ENCODE data around the gene CD34.

Gene CD34

GRCh38 chr1:207852576-207853371 is 58.2 kb downstream of the CD34 start:
- TF ChIP-seq CTCF (IDR thresholded peaks at IDR 0.05; ENCODE audit: low read depth, low read length, missing control alignments): no peak
- no peak overlapping the region for H3K4me3 ChIP-seq (replicated peaks; ENCODE audit: low read depth, low read length)
- DNase-seq (ENCODE audit: extremely low read depth, low read depth): no peak

- DNase-seq (ENCODE audit: extremely low read depth, low read depth): no peak
- H3K4me3 ChIP-seq (replicated peaks; ENCODE audit: low read depth, low read length): no peak overlapping the region
- no peak for TF ChIP-seq CTCF (IDR thresholded peaks at IDR 0.05; ENCODE audit: low read depth, low read length, missing control alignments)
Observed at GRCh38 chr1:207851696-207852095, 59.2 kb downstream of the CD34 start.

- no peak for DNase-seq (ENCODE audit: extremely low read depth, low read depth)
- TF ChIP-seq CTCF (IDR thresholded peaks at IDR 0.05; ENCODE audit: low read depth, low read length, missing control alignments): no peak
- H3K4me3 ChIP-seq (replicated peaks; ENCODE audit: low read depth, low read length): no peak overlapping the region
Observed at GRCh38 chr1:207850621-207851407, 60.1 kb downstream of the CD34 start.

- no peak for DNase-seq (ENCODE audit: extremely low read depth, low read depth)
- no peak for TF ChIP-seq CTCF (IDR thresholded peaks at IDR 0.05; ENCODE audit: low read depth, low read length, missing control alignments)
- no peak overlapping the region for H3K4me3 ChIP-seq (replicated peaks; ENCODE audit: low read depth, low read length)
Observed at GRCh38 chr1:207849646-207850045, 61.3 kb downstream of the CD34 start.

- TF ChIP-seq CTCF (IDR thresholded peaks at IDR 0.05; ENCODE audit: low read depth, low read length, missing control alignments): no peak
- H3K4me3 ChIP-seq (replicated peaks; ENCODE audit: low read depth, low read length): no peak overlapping the region
- DNase-seq (ENCODE audit: extremely low read depth, low read depth): no peak
Observed at GRCh38 chr1:207849016-207849415, 61.9 kb downstream of the CD34 start.

GRCh38 chr1:207848234-207848633 is 62.7 kb downstream of the CD34 start:
- no peak for TF ChIP-seq CTCF (IDR thresholded peaks at IDR 0.05; ENCODE audit: low read depth, low read length, missing control alignments)
- H3K4me3 ChIP-seq (replicated peaks; ENCODE audit: low read depth, low read length): no peak overlapping the region
- no peak for DNase-seq (ENCODE audit: extremely low read depth, low read depth)

All from HFF-Myc (cell line).